GM21825 (cell line): Measurements from ENCODE around the gene ELP2.
"Not testable (repeated sequence)": the region's sequence is repeated elsewhere in the genome, so short reads cannot be mapped to it uniquely, and the experiment has no call there.

Experiments used
- ATAC-seq: cut with Tn5 transposase; IDR thresholded peaks from one replicate; pipeline ENCODE4 v1.9.1; 2021; ENCODE audit warnings: mild to moderate bottlenecking, moderate library complexity; ENCODE audit not compliant: unreplicated experiment

Gene ELP2

DNA sequence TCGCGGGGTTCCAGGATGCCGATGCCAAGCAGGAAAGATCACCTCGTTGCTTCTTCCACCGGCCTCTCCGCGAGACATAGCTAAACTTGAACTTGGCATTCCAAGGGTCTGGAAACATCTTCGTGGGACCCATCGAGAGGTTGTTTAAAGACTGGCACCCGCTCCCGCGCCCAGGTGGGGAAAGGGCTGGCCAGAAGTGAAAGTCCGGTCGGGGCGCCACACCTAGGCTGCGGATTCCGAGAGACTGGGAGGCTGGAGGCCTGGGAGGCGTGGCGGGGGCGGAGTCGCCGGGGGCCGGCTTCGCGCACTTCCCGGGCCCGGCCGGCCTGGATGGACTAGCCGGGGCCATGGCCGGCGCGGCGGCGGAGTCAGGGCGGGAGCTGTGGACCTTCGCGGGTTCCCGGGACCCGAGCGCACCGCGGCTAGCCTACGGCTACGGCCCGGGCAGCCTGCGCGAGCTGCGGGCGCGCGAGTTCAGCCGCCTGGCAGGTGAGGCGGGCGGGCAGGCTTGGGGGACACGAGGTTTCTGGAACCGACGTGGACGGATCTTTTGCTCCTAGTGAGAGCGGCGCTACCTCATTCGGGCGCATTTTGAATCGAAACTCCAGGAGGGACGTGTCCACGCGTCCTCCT, 57.6 kb downstream of the ELP2 start, which contains the start of gene MOCOS:
Gene MOCOS, plus strand, starts transcription at position 305 of the 633 bp plus-strand sequence. Its CDS starts 43 bp downstream, at position 348.
- ATAC-seq, result peak; percentile 60

- ATAC-seq, result no peak
Observed at GRCh38 chr18:36187826-36188721, 58.4 kb downstream of the ELP2 start.

- ATAC-seq, result no peak
Observed at GRCh38 chr18:36188916-36189315, 59.2 kb downstream of the ELP2 start.

DNA sequence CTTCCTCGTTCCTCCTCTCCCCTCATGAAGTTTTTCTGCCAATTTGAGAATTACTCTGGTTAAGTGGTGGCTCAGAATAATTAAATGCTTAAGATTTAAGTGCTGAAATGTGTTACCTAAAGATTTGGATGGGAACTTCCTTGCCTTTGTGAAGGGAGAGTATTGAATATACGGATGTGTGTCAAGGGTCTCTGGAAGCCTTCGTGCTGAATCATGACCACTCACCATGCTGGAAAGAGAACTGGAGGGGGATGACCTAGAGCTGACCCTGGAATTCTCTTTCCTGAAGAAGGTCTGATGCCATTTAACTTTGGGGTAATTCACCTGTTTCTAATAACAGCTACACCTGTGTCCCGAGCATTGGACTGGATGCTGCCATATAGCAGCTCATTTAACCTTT, 59.8 kb downstream of the ELP2 start:
- ATAC-seq, result no peak

DNA sequence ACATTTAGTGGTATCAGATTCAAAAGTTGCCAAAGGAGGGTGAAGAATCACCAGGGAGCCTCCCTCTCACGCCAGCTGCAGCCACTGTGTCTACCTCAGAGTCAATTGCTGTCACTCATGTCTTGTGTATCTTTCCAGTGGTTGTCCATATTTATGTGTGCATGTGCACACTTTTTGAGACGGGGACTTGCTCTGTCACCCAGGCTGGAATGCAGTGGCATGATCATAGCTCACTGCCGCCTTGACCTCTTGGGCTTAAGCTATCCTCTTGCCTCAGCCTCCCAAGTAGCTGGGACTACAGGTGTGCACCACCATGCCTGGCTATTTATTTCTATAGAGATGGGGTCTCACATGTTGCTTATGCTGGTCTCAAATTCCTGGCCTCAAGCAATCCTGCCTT, 61.6 kb downstream of the ELP2 start:
- no peak for ATAC-seq

- ATAC-seq, result no peak
Observed at GRCh38 chr18:36191711-36192110, 62.0 kb downstream of the ELP2 start.

DNA sequence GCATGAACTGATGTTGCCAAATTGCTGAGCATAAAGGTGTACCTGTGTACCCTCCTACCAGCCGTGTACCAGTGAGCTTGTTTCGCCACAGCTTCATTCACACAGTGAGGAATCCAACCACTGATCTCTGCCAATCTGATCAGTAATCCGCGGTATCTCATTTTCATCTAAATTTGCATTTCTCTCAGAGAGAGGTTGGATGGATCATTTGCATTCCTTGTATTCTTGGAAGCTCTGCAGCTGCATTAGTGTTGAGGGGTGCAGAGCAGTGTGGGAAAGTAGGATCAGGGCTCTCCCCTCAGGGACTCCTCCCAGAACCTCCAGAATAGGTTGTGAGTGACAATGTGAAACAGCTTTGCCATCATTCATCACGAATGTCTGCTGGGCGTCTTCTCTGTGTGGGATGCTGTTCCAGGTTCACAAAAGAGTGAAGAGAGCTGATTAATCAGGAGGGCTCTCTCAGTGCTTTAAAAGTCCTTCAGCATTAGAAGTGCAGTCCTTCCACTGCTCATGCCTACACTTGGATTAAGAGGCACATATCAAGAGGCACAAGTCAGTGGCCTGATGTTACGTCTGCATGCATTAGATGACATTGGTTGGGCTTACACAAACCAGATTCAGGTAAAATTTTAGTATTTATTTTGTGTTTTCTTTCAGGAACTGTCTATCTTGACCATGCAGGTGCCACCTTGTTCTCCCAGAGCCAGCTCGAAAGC, 65.1 kb downstream of the ELP2 start:
- no peak for ATAC-seq

- no peak for ATAC-seq
Observed at GRCh38 chr18:36195427-36196122, 65.9 kb downstream of the ELP2 start.

- no peak for ATAC-seq
Observed at GRCh38 chr18:36196238-36196995, 66.7 kb downstream of the ELP2 start.

- no peak for ATAC-seq
Observed at GRCh38 chr18:36197511-36198166, 67.9 kb downstream of the ELP2 start.

GRCh38 chr18:36199691-36200295, 70.1 kb downstream of the ELP2 start:
- no peak for ATAC-seq

DNA sequence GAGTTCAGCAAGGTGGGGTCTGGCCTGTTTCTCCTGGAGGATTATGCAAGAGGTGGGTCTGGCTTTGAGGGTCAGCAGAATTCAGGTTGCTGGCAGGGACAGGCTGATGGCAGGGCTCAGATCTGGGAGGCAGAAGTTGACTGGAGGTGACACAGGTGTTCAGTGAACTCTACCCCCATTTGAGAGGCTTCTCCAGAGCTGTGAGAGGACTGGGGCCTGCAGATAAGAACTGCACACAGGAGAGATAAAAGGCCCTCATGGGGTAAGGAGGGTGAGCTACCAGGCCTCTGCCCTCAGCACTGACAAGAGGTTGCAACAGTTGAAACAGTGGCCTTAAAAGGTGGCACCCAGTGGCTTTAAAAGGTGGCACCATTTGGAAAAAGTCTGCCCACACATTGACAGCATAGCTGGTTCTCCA, 70.7 kb downstream of the ELP2 start:
- no peak for ATAC-seq

GRCh38 chr18:36201765-36202164, 72.1 kb downstream of the ELP2 start:
- ATAC-seq, result no peak

DNA sequence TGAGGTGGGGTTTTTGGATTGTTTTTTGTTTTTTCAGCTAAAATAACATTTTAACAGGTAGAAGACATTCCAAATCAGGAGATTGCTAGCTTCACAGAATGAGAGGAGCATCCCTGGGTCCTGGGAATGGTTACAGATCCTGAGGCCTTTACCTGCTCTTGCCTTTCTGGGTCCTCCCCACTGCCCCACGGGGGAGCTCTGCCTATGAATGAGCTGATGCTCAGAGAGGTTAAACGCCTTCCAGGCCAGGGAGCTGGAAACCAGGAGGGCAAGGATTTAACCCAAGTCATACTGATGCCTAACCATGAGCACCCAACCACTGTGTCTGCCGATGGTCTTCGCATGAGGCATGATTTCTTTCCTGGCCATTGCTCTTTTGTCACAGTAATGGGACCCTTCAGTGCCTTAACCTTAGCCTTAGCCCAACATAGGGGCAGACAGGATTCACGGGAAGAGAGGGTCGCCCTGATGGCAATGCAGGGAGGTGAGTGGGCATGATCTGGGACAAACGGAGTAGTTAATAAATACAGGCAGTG, 73.7 kb downstream of the ELP2 start:
- ATAC-seq, result no peak

DNA sequence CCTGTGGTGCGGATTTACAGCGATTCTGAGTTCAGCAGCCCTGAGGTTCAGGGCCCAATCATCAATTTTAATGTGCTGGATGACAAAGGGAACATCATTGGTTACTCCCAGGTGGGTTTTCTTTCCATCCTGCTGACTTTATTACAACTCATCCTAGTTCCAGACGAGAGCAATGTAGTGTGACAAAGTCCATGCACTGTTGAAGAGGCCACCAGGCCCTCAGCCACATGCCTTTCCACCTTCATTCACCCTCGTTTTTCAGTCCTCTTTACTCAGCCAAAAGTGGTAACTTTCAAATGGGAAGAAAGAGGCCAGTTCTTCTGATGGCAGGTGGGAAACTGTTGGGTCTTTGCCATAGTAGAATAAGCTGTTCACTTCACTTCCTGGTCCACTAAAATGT, 75.5 kb downstream of the ELP2 start:
- ATAC-seq, result no peak

- no peak for ATAC-seq
Observed at GRCh38 chr18:36207303-36207702, 77.6 kb downstream of the ELP2 start.

DNA sequence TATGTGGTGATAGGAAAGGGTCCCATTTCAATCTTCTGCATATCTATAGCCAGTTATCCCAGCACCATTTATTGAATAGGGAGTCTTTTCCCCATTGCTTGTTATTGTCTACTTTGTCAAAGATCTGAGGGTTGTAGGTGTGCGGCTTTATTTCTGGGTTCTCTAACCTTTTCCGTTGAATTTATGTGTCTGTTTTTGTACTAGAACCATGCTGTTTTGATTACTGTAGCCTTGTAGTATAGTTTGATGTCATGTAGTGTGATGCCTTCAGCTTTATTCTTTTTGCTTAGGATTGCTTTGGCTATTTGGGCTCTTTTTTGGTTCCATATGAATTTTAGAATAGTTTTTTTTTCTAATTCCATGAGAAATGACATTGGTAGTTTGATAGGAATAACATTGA, 78.3 kb downstream of the ELP2 start:
- ATAC-seq, result not testable (repeated sequence)

GRCh38 chr18:36211612-36212065, 81.9 kb downstream of the ELP2 start:
- ATAC-seq, result no peak
